K562 (cell line): ENCODE data around the gene SLC25A45. TPM values are rescaled to one million over a fixed set of nuclear protein-coding genes. Genes with fewer than 3 reads are reported as not detected.

ENCODE experiments used
- ARNT ChIP-seq, 2 experiments: fragments of 450-650 bp; IDR thresholded peaks; 2 replicates each; pipeline ENCODE4 v1.6.1; 2016; ENCODE audit warnings: mild to moderate bottlenecking in 1 of 2
- CEBPG ChIP-seq, 3 experiments: fragments of 200-800 bp in 1 of 3; sonication (Bioruptor generic) in 1 of 3; sonication (generic) in 1 of 3; formaldehyde crosslinking in 1 of 3; IDR thresholded peaks in 2 of 3; conservative IDR thresholded peaks in 1 of 3; 2 replicates each; pipeline versions ENCODE4 v1.6.1 to v1.8.0; 2016 to 2022; ENCODE audit warnings: missing compliant biosample characterization in 2 of 3, missing genetic modification characterization in 2 of 3, mild to moderate bottlenecking in 1 of 3, missing genetic modification reagents in 1 of 3
- CTBP1 ChIP-seq: fragments of 450-650 bp; IDR thresholded peaks from 2 replicates; pipeline ENCODE4 v1.6.1; 2016; ENCODE audit warnings: borderline replicate concordance
- ID3 ChIP-seq, 2 experiments: fragments of 250-450 bp in 1 of 2; fragments of 450-650 bp in 1 of 2; sonication (Bioruptor Pico) in 1 of 2; IDR thresholded peaks; 2 replicates each; pipeline versions ENCODE4 v1.6.1 to v1.8.0; 2016 to 2021; ENCODE audit warnings: mild to moderate bottlenecking in 2 of 2, moderate library complexity in 2 of 2, missing compliant biosample characterization in 1 of 2, missing genetic modification characterization in 1 of 2
- MLLT1 ChIP-seq, 2 experiments: fragments of 450-650 bp; IDR thresholded peaks; 2 replicates each; pipeline ENCODE4 v1.6.1; 2016
- NFIX ChIP-seq: fragments of 250-450 bp; sonication (Bioruptor Pico); IDR thresholded peaks from 2 replicates; pipeline ENCODE4 v1.4.0; 2020; ENCODE audit warnings: low read depth, mild to moderate bottlenecking, moderate library complexity
- SUPT5H ChIP-seq: fragments of 450-650 bp; IDR thresholded peaks from 2 replicates; pipeline ENCODE4 v1.6.1; 2016
- TGIF2 ChIP-seq: sonication (generic); formaldehyde crosslinking; IDR thresholded peaks from 2 replicates; pipeline ENCODE4 v1.8.1; 2022; ENCODE audit warnings: mild to moderate bottlenecking, missing genetic modification reagents, moderate library complexity
- ZNF239 ChIP-seq: fragments of 250-450 bp; sonication (Bioruptor Pico); IDR thresholded peaks from 2 replicates; pipeline ENCODE4 v1.4.0; 2020; ENCODE audit warnings: mild to moderate bottlenecking
- ZNF77 ChIP-seq: fragments of 250-450 bp; sonication (Bioruptor Pico); IDR thresholded peaks from 2 replicates; pipeline ENCODE4 v1.5.0; 2020
- ZNF778 ChIP-seq: fragments of 450-650 bp; formaldehyde crosslinking; IDR thresholded peaks from 2 replicates; pipeline ENCODE4 v1.4.0; 2020; ENCODE audit warnings: mild to moderate bottlenecking, moderate library complexity
- polyA plus RNA-seq, 8 experiments: library from polyadenylated mRNA; depleted of rRNA in 4 of 8; stranded (reverse) in 5 of 8; unstranded in 3 of 8; fragments of >200 nt; fragmentation: Nextera tagmentation in 2 of 8; fragmentation: Illumina TruSeq in 1 of 8; extraction: Ambion mirVana in 2 of 8; extraction: Trizol in 1 of 8; gene quantifications; 2 replicates each; pipeline versions ENCODE4 v1.2.1 to v1.2.3, GENCODE V29; 2011 to 2014; ENCODE audit warnings: inconsistent platforms in 1 of 8, missing spikeins in 1 of 8
- total RNA-seq, 7 experiments: library from RNA; depleted of rRNA in 6 of 7; stranded (reverse); fragments of >200 nt in 6 of 7; fragmentation: Illumina TruSeq in 2 of 7; extraction: Trizol in 2 of 7; gene quantifications; 2 replicates each; pipeline versions ENCODE4 v1.2.1 to v1.2.3, GENCODE V29; 2011 to 2021; ENCODE audit warnings: low replicate concordance in 1 of 7
- TF ChIP-seq, protein P1 (sequence below): fragments of 250-450 bp; sonication (Bioruptor Pico); IDR thresholded peaks from 2 replicates; pipeline ENCODE4 v1.4.0; 2020

Gene SLC25A45
- total and polyA plus RNA-seq, 9 of the 15 experiments (the other 6 are each of a cell fraction or from before 2014, with no cell fraction given): 0.15 to 2.3 (median 0.68) TPM

DNA sequence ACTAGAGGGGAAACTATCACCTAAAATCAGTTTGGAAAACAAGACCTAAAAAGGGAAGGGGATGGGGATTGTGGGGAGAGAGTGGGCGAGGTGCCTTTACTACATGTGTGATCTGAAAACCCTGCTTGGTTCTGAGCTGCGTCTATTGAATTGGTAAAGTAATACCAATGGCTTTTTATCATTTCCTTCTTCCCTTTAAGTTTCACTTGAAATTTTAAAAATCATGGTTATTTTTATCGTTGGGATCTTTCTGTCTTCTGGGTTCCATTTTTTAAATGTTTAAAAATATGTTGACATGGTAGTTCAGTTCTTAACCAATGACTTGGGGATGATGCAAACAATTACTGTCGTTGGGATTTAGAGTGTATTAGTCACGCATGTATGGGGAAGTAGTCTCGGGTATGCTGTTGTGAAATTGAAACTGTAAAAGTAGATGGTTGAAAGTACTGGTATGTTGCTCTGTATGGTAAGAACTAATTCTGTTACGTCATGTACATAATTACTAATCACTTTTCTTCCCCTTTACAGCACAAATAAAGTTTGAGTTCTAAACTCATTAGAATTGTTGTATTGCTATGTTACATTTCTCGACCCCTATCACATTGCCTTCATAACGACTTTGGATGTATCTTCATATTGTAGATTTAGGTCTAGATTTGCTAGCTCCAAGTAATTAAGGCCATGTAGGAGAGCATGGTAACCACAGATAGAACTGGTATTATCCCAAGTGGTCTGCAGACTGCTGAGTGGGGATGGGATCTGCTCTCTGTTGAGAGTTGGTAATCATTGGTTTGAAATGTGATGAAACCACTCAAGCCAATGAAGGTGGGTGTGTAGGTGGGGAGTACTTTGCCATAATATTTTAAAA is 43.8 kb upstream of the SLC25A45 start (continued):
- TF ChIP-seq ZNF778 (CRISPR knock-in tag) (no peak), CTBP1 (no peak; the same call in 1 of the 2 replicates), NFIX (CRISPR knock-in tag) (no peak), TGIF2 (CRISPR knock-in tag) (no peak; the same call in 1 of the 2 replicates), SUPT5H (peak; percentile 46), ZNF239 (CRISPR knock-in tag) (no peak), ARNT (IDR thresholded peaks at IDR 0.05) (peak in 1 of 2 experiments; percentile 40; a peak in 1 of 4 replicates), ID3 (CRISPR knock-in tag; IDR thresholded peaks at IDR 0.05) (no peak), ID3 (tag; IDR thresholded peaks at IDR 0.05) (no peak), CEBPG (CRISPR knock-in tag; IDR thresholded peaks at IDR 0.05) (peak; percentile 87), CEBPG (tag; conservative IDR thresholded peaks at IDR 0.05 in 1 of 2, IDR thresholded peaks at IDR 0.05 in 1 of 2) (peak in 1 of 2 experiments; percentile 89; a peak in 2 of 4 replicates), MLLT1 (IDR thresholded peaks at IDR 0.05) (peak; percentile 95 to 97), ZNF77 (CRISPR knock-in tag) (no peak)
- TF ChIP-seq, protein P1, sequence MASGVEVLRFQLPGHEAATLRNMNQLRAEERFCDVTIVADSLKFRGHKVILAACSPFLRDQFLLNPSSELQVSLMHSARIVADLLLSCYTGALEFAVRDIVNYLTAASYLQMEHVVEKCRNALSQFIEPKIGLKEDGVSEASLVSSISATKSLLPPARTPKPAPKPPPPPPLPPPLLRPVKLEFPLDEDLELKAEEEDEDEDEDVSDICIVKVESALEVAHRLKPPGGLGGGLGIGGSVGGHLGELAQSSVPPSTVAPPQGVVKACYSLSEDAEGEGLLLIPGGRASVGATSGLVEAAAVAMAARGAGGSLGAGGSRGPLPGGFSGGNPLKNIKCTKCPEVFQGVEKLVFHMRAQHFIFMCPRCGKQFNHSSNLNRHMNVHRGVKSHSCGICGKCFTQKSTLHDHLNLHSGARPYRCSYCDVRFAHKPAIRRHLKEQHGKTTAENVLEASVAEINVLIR (CRISPR knock-in tag): no peak
